GM12878 (cell line): ENCODE measurements around the gene SLC29A1. TPM values are rescaled to one million over a fixed set of nuclear protein-coding genes. Genes with fewer than 3 reads are reported as not detected.

ENCODE experiments used
- E2F8 ChIP-seq: fragments of 450-650 bp; IDR thresholded peaks from 2 replicates; pipeline ENCODE4 v1.6.1; 2018; ENCODE audit warnings: mild to moderate bottlenecking, low read depth, moderate library complexity; ENCODE audit not compliant: partially characterized antibody
- ELK1 ChIP-seq: IDR thresholded peaks from 2 replicates; pipeline ENCODE4 v1.6.1; 2012; ENCODE audit warnings: low read depth, low read length, improper control_type of control experiment
- HDAC2 ChIP-seq: fragments of 200-600 bp; sonication (generic); IDR thresholded peaks from 2 replicates; pipeline ENCODE4 v1.6.1; 2017
- KAT2A ChIP-seq: conservative IDR thresholded peaks from 2 replicates; pipeline ENCODE4 v1.6.1; 2011; ENCODE audit warnings: low read depth, low read length; ENCODE audit not compliant: control insufficient read depth
- POLR2AphosphoS2 ChIP-seq: IDR thresholded peaks from 2 replicates; pipeline ENCODE4 v1.6.1; 2011; ENCODE audit warnings: low read depth, mild to moderate bottlenecking, low read length, improper control_type of control experiment, moderate library complexity
- POU2F2 ChIP-seq: IDR thresholded peaks from 3 replicates; pipeline ENCODE4 v1.6.1; 2011; ENCODE audit warnings: low read depth, mild to moderate bottlenecking, low read length, borderline replicate concordance
- RUNX3 ChIP-seq: IDR thresholded peaks from 2 replicates; pipeline ENCODE4 v1.6.1; 2012; ENCODE audit warnings: low read length, inconsistent platforms
- SREBF2 ChIP-seq: IDR thresholded peaks from 2 replicates; pipeline ENCODE4 v1.6.1; 2012; ENCODE audit warnings: mild to moderate bottlenecking, low read length
- YBX1 ChIP-seq: fragments of 450-650 bp; IDR thresholded peaks from 2 replicates; pipeline ENCODE4 v1.6.1; 2016; ENCODE audit warnings: antibody characterized with exemption
- polyA plus RNA-seq, 11 experiments: library from polyadenylated mRNA; depleted of rRNA in 4 of 11; unstranded in 6 of 11; stranded (reverse) in 5 of 11; fragments of >200 nt; fragmentation: Nextera tagmentation in 4 of 11; fragmentation: Illumina TruSeq in 1 of 11; extraction: Ambion mirVana in 4 of 11; extraction: Trizol in 1 of 11; gene quantifications; 1 replicate in 1 of 11; 2 replicates in 10 of 11; pipeline versions ENCODE4 v1.2.1 to v1.2.3, GENCODE V29; 2011 to 2016; ENCODE audit warnings: inconsistent platforms in 2 of 11, missing spikeins in 2 of 11, low read depth in 1 of 11
- total RNA-seq, 4 experiments: library from RNA; depleted of rRNA in 3 of 4; stranded (reverse); fragments of >200 nt in 3 of 4; fragmentation: Illumina TruSeq in 1 of 4; extraction: Trizol in 1 of 4; gene quantifications; 2 replicates each; pipeline versions ENCODE4 v1.2.1 to v1.2.3, GENCODE V29; 2013 to 2021

SLC29A1 gene
- total and polyA plus RNA-seq, 10 of the 15 experiments (the other 5 are each of a cell fraction or from before 2014, with no cell fraction given), result 10.0 to 132 (median 93.4) TPM

- TF ChIP-seq E2F8 (no peak), ELK1 (no peak), SREBF2 (no peak), KAT2A (no peak), POU2F2 (0 out of 3 replicates have a peak, but pooled peaks have one; percentile 54), RUNX3 (peak; percentile 45), YBX1 (no peak), POLR2AphosphoS2 (no peak), HDAC2 (no peak)
Measured at GRCh38 chr6:44190715-44191114, 32.7 kb upstream of the SLC29A1 start (continued).
